B cell (primary cell): ENCODE results near the gene DIMT1. TPM values are rescaled to one million over a fixed set of nuclear protein-coding genes. Genes with fewer than 3 reads are reported as not detected.

Source experiments
- ATAC-seq: fragments of 200-7000 bp; cut with Tn5 transposase; one replicate; pipeline ENCODE4 v1.10.0; 2021; ENCODE audit warnings: low read depth, mild to moderate bottlenecking, moderate number of reproducible peaks, moderate library complexity
- CTCF ChIA-PET: fragments of 350-600 bp; sonication (Branson Sonifier 250); formaldehyde crosslinking; loops from one replicate; lab custom pipeline; 2021; ENCODE audit warnings: antibody characterized with exemption, inconsistent platforms; lab: Charles Lee
- POLR2A ChIA-PET: fragments of 350-600 bp; sonication (Branson Sonifier 250); formaldehyde crosslinking; loops from one replicate; lab custom pipeline; 2021; ENCODE audit warnings: antibody characterized with exemption; lab: Charles Lee
- DNase-seq: peaks from one replicate; pipeline ENCODE4 v3.0.0; 2013
- H2AFZ ChIP-seq: 2 replicates; pipeline ENCODE4 v1.6.1; 2012; ENCODE audit warnings: mild to moderate bottlenecking, low read depth, low read length; ENCODE audit not compliant: insufficient read depth, poor library complexity, severe bottlenecking
- H3K27ac ChIP-seq, 2 donors: 1 replicate in 1 of 2; 2 replicates in 1 of 2; pipeline ENCODE4 v1.5.1; 2012 to 2013; ENCODE audit warnings: low read length in 2 of 2, mild to moderate bottlenecking in 2 of 2, moderate library complexity in 1 of 2
- H3K27me3 ChIP-seq, 4 experiments: fragments of 200-600 bp in 1 of 4; sonication (generic) in 1 of 4; replicated peaks in 1 of 4; 1 replicate in 2 of 4; 2 replicates in 2 of 4; pipeline versions ENCODE4 v1.6.1 to v1.7.0; 2013 to 2016; ENCODE audit warnings: low read length in 3 of 4, mild to moderate bottlenecking in 2 of 4, mixed read lengths in 1 of 4, moderate library complexity in 1 of 4; ENCODE audit not compliant: insufficient read depth in 4 of 4, control insufficient read depth in 3 of 4; ENCODE audit errors: control extremely low read depth in 1 of 4
- H3K36me3 ChIP-seq, 2 experiments: replicated peaks in 1 of 2; 1 replicate in 1 of 2; 2 replicates in 1 of 2; pipeline versions ENCODE4 v1.6.1 to v1.7.1; 2013; ENCODE audit warnings: low read length in 1 of 2; ENCODE audit not compliant: insufficient read depth in 2 of 2, control insufficient read depth in 1 of 2; ENCODE audit errors: control extremely low read depth in 1 of 2, extremely low read depth in 1 of 2
- H3K4me1 ChIP-seq, 2 donors: fragments of 200-600 bp in 1 of 2; sonication (generic) in 1 of 2; 1 replicate in 1 of 2; 2 replicates in 1 of 2; pipeline versions ENCODE4 v1.5.1 to v1.6.1; 2013 to 2017; ENCODE audit warnings: low read length in 2 of 2; ENCODE audit not compliant: control insufficient read depth in 2 of 2, insufficient read depth in 2 of 2
- H3K4me2 ChIP-seq: replicated peaks from 2 replicates; pipeline ENCODE3; 2012; ENCODE audit warnings: mild to moderate bottlenecking, low read depth, low read length; ENCODE audit not compliant: poor library complexity, severe bottlenecking
- H3K4me3 ChIP-seq, 5 experiments: fragments of 200-600 bp in 1 of 5; sonication (generic) in 1 of 5; 1 replicate in 3 of 5; 2 replicates in 2 of 5; pipeline versions ENCODE4 v1.5.1 to v1.7.0; 2011 to 2016; ENCODE audit warnings: low read length in 4 of 5, mild to moderate bottlenecking in 4 of 5, low read depth in 2 of 5, control low read depth in 1 of 5, moderate library complexity in 1 of 5; ENCODE audit not compliant: insufficient read depth in 1 of 5; ENCODE audit errors: control extremely low read depth in 1 of 5, extremely low read depth in 1 of 5
- H3K79me2 ChIP-seq: fragments of 200-600 bp; sonication (generic); one replicate; pipeline ENCODE4 v1.6.0; 2016; ENCODE audit warnings: low read length; ENCODE audit not compliant: control insufficient read depth, insufficient read depth
- H3K9ac ChIP-seq: fragments of 200-600 bp; sonication (generic); 2 replicates; pipeline ENCODE4 v1.6.1; 2017; ENCODE audit warnings: mild to moderate bottlenecking, low read length, moderate library complexity
- H3K9me3 ChIP-seq, 3 donors: one replicate each; pipeline versions ENCODE4 v1.6.1 to v1.7.1; 2013; ENCODE audit warnings: low read length in 2 of 3; ENCODE audit not compliant: control insufficient read depth in 2 of 3, insufficient read depth in 1 of 3; ENCODE audit errors: control extremely low read depth in 1 of 3
- H4K20me1 ChIP-seq: 2 replicates; pipeline ENCODE4 v1.6.0; 2012; ENCODE audit warnings: mild to moderate bottlenecking, low read length; ENCODE audit not compliant: insufficient read depth, control insufficient read depth, poor library complexity, severe bottlenecking
- H3K27ac Mint-ChIP-seq: one replicate; pipeline ENCODE4 v1.8.0; 2021; ENCODE audit warnings: mixed read lengths
- H3K27me3 Mint-ChIP-seq: one replicate; pipeline ENCODE4 v1.8.0; 2021; ENCODE audit warnings: mixed read lengths
- H3K4me1 Mint-ChIP-seq: one replicate; pipeline ENCODE4 v1.8.0; 2021; ENCODE audit warnings: mixed read lengths
- H3K4me3 Mint-ChIP-seq: one replicate; pipeline ENCODE4 v1.8.0; 2021; ENCODE audit warnings: mixed read lengths
- H3K9me3 Mint-ChIP-seq: one replicate; pipeline ENCODE4 v1.8.0; 2022; ENCODE audit warnings: mixed read lengths; ENCODE audit not compliant: insufficient read depth
- EZH2 ChIP-seq: IDR thresholded peaks from 2 replicates; pipeline ENCODE4 v1.6.1; 2012; ENCODE audit warnings: borderline replicate concordance, low read depth, mild to moderate bottlenecking, moderate library complexity, low read length; ENCODE audit not compliant: insufficient read depth, poor library complexity, severe bottlenecking
- intact Hi-C: fragments of 100-400 bp; cut with micrococcal nuclease; formaldehyde crosslinking; loops from one replicate; pipeline ENCODE4 v1.10.0; 2022
- polyA plus RNA-seq: library from polyadenylated mRNA; depleted of rRNA; stranded (reverse); fragments of >200 nt; gene quantifications from 2 replicates; pipeline ENCODE4 v1.2.3, GENCODE V29; 2012
- total RNA-seq, 2 donors: library from RNA; stranded (reverse); fragments of 120-200 nt in 1 of 2; gene quantifications; 1 replicate in 1 of 2; 2 replicates in 1 of 2; pipeline versions ENCODE4 v1.2.3 to v1.2.4, GENCODE V29; 2013 to 2022
- TF ChIP-seq, protein P1 (sequence below): fragments of 200-600 bp; IDR thresholded peaks from one replicate; pipeline ENCODE4 v1.8.0; 2022; ENCODE audit warnings: antibody characterized with exemption, mild to moderate bottlenecking

Gene DIMT1
- total and polyA plus RNA-seq, 2 donors (not counting 1 experiment from before 2014, with no cell fraction given): 16.0 to 20.7 TPM

DNA sequence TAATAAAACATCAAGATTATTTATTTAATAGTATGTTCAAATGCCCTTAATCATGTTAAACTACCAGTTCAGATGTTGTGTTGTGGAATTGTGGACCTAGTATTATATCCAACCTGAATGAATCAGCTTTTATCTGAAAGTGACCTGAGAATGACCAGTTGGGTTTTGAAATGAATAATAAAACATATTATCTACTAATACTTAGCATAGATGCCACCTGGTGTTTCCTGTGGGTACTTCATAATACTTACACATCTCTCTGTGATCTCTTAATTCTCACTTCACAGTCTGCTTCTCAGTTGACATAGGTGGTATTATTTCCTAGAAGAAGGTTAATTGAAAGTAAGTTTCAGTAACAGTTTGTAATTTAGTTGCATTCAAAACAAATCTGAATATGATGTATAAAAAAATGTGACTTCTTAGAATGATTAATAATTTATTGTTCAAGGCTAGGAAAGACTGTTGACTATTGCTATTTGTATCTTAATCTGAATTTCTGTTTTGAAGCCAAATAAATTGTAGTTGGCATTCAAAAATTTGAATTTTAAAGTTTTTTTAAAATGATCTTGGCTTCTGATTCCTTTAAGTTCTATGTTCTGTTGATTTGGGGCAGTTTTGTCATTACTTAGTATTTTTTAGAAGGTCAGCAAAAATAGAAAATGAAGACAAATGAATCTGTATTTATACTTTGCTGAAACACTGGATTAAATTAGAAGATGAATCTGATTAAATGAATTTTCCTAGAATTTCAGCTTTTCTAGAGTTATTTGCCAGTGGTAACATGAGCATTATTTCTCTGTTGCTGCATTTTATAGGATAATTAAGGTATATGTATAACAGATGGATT, 49.5 kb downstream of the DIMT1 start:
- H3K9me3 Mint-ChIP-seq: no peaks in the 10 kb centered on the region
- POLR2A ChIA-PET: no interaction called here

More for the DNA sequence above, 49.5 kb downstream of the DIMT1 start:
- Histone ChIP-seq H3K9me3 (no peaks in the 10 kb centered on the region), H3K4me1 (no peaks in the 10 kb centered on the region), H2AFZ (no peak overlapping the region), H3K36me3 (peaks cover 1 to 22% of the 10 kb centered on the region in 2 experiments), H3K4me3 (no peak overlapping the region), H3K27me3 (no peaks in the 10 kb centered on the region), H3K27ac (no peak overlapping the region), H4K20me1 (no peaks in the 10 kb centered on the region), H3K79me2 (no peaks in the 10 kb centered on the region), H3K9ac (no peak overlapping the region), H3K4me2 (no peak overlapping the region)
- CTCF ChIA-PET: interaction anchor here (1.0 to 5.6 kb wide), 5 partner anchors 10 to 130 kb away, joined by 3 to 45 read pairs (median 4); partner anchors contain the start of gene KIF2A
- H3K27ac Mint-ChIP-seq: no peak overlapping the region
- DNase-seq (peak; percentile 66), ATAC-seq (peak; percentile 62)
- H3K27me3 Mint-ChIP-seq: no peaks in the 10 kb centered on the region
- H3K4me3 Mint-ChIP-seq: no peak overlapping the region
- no peaks in the 10 kb centered on the region for H3K4me1 Mint-ChIP-seq
- intact Hi-C loops: loop anchor here (1.0 to 5.0 kb wide), 4 partner anchors 47 to 1399 kb away; partner anchors contain the start of genes DIMT1 and KIF2A
- no peak for TF ChIP-seq EZH2
- TF ChIP-seq, protein P1, sequence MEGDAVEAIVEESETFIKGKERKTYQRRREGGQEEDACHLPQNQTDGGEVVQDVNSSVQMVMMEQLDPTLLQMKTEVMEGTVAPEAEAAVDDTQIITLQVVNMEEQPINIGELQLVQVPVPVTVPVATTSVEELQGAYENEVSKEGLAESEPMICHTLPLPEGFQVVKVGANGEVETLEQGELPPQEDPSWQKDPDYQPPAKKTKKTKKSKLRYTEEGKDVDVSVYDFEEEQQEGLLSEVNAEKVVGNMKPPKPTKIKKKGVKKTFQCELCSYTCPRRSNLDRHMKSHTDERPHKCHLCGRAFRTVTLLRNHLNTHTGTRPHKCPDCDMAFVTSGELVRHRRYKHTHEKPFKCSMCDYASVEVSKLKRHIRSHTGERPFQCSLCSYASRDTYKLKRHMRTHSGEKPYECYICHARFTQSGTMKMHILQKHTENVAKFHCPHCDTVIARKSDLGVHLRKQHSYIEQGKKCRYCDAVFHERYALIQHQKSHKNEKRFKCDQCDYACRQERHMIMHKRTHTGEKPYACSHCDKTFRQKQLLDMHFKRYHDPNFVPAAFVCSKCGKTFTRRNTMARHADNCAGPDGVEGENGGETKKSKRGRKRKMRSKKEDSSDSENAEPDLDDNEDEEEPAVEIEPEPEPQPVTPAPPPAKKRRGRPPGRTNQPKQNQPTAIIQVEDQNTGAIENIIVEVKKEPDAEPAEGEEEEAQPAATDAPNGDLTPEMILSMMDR: peak; percentile 84
